ENCODE measurements around the gene APOBEC3A.

The APOBEC3A gene

DNA sequence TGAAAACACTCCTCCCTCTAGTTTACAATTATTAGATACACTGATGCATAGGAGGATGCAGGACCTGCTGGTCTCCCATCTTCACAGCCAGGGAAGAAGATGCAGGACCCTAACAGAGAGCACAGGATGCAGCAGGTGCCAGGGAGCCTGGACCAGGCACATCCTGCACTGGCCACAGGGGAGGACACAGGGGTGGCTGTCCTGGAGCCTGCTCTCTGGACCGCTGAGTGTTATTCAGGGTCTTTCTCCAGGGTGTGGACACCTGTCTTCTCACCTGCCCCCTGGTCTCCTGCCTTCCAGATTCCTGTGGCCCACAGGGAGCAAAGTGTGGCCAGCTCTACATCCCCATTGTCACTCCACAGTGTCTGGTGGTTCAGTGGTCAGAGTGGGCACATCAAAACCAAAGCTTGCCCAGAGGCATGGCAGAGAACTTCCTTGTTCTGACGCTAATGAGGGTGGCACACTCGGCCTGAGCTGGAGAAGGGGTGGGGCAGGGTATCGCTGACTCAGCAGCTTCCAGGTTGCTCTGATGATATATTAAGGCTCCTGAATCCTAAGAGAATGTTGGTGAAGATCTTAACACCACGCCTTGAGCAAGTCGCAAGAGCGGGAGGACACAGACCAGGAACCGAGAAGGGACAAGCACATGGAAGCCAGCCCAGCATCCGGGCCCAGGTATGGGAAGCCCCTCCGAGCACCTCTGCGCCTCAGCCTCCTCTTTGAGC lies at the start of gene APOBEC3A:
Gene APOBEC3A, plus strand, starts transcription at position 564 of the 725 bp plus-strand sequence. Its CDS starts 83 bp downstream, at position 647.
- no peak; the same call in 2 of the 3 replicates for ATAC-seq (ENCODE audit: low read depth)

DNA sequence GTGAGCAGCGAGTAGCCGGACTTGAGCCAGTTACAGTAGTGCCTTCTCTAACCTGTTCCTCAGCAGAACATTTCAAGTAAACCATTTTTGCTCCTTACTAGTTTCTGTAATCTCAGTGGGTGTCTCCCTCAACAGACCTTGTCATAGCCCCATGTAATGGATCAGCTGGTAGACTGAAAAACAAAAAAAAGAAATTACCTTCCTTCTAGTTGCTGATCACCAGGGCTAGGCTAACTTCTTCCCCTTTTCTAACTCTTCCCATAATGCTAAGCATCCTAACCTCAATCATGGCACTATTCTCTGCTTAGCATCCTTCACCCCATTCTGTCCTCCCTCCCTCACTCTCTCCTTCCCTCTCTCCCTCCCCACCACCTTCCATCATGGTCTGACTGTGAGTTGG lies 49.6 kb upstream of the APOBEC3A start:
- Histone ChIP-seq H3K4me1 (ENCODE audit: insufficient read depth, poor library complexity, severe bottlenecking) (no peaks in the 10 kb centered on the region), H3K9me3 (ENCODE audit: severe bottlenecking) (peaks cover 3% of the 10 kb centered on the region), H3K27ac (ENCODE audit: poor library complexity, severe bottlenecking) (no peak overlapping the region), H3K4me3 (ENCODE audit: severe bottlenecking) (no peak overlapping the region), H3K27me3 (ENCODE audit: insufficient read depth, poor library complexity, severe bottlenecking) (peaks cover 6% of the 10 kb centered on the region), H3K36me3 (ENCODE audit: low read depth) (peaks cover 5% of the 10 kb centered on the region; the same call in 1 of the 2 replicates)
- TF ChIP-seq, protein P1, sequence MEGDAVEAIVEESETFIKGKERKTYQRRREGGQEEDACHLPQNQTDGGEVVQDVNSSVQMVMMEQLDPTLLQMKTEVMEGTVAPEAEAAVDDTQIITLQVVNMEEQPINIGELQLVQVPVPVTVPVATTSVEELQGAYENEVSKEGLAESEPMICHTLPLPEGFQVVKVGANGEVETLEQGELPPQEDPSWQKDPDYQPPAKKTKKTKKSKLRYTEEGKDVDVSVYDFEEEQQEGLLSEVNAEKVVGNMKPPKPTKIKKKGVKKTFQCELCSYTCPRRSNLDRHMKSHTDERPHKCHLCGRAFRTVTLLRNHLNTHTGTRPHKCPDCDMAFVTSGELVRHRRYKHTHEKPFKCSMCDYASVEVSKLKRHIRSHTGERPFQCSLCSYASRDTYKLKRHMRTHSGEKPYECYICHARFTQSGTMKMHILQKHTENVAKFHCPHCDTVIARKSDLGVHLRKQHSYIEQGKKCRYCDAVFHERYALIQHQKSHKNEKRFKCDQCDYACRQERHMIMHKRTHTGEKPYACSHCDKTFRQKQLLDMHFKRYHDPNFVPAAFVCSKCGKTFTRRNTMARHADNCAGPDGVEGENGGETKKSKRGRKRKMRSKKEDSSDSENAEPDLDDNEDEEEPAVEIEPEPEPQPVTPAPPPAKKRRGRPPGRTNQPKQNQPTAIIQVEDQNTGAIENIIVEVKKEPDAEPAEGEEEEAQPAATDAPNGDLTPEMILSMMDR (IDR thresholded peaks at IDR 0.05; ENCODE audit: poor library complexity, severe bottlenecking), result no peak
- DNase-seq (ENCODE audit: low spot score) (no peak), ATAC-seq (ENCODE audit: low read depth) (no peak)

More for the DNA sequence above, at the start of gene APOBEC3A:
- H3K27ac ChIP-seq (ENCODE audit: poor library complexity, severe bottlenecking), result no peak within 1 kb of the TSS
- TF ChIP-seq, protein P1 (IDR thresholded peaks at IDR 0.05; ENCODE audit: poor library complexity, severe bottlenecking), result no peak
- H3K4me1 ChIP-seq (ENCODE audit: insufficient read depth, poor library complexity, severe bottlenecking), result no peaks in the 10 kb centered on the region
- DNase-seq (ENCODE audit: low spot score), result no peak
- no peaks in the 10 kb centered on the region for H3K27me3 ChIP-seq (ENCODE audit: insufficient read depth, poor library complexity, severe bottlenecking)
- H3K36me3 ChIP-seq (ENCODE audit: low read depth), result no peaks in the 10 kb centered on the region
- H3K4me3 ChIP-seq (ENCODE audit: severe bottlenecking), result no peak within 1 kb of the TSS
- H3K9me3 ChIP-seq (ENCODE audit: severe bottlenecking), result no peaks in the 10 kb centered on the region

DNA sequence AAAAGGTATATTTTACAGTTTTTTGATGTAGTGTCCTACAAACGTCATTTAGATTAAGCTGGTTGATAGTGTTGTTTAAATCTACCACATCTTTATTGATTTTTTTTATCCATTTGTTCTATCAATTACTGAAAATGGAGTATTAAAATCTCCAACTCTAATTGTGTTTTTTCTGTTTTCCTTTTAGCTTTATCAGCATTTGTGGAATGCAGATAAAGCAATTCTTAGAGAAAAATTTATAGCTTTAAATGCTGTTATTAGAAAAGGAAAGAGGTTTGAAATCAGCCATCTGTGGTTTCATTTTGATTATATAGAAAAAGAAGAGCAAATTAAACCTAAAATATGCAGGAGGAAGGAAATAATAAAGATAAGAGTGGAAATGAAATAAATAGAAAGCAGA lies 46.0 kb upstream of the APOBEC3A start:
- Histone ChIP-seq H3K4me3 (ENCODE audit: severe bottlenecking) (no peak overlapping the region), H3K27me3 (ENCODE audit: insufficient read depth, poor library complexity, severe bottlenecking) (peaks cover 10% of the 10 kb centered on the region), H3K4me1 (ENCODE audit: insufficient read depth, poor library complexity, severe bottlenecking) (no peaks in the 10 kb centered on the region), H3K27ac (ENCODE audit: poor library complexity, severe bottlenecking) (no peak overlapping the region), H3K36me3 (ENCODE audit: low read depth) (no peaks in the 10 kb centered on the region), H3K9me3 (ENCODE audit: severe bottlenecking) (no peaks in the 10 kb centered on the region)
- ATAC-seq (ENCODE audit: low read depth), result no peak
- TF ChIP-seq, protein P1 (IDR thresholded peaks at IDR 0.05; ENCODE audit: poor library complexity, severe bottlenecking), result no peak
- DNase-seq (ENCODE audit: low spot score), result no peak

DNA sequence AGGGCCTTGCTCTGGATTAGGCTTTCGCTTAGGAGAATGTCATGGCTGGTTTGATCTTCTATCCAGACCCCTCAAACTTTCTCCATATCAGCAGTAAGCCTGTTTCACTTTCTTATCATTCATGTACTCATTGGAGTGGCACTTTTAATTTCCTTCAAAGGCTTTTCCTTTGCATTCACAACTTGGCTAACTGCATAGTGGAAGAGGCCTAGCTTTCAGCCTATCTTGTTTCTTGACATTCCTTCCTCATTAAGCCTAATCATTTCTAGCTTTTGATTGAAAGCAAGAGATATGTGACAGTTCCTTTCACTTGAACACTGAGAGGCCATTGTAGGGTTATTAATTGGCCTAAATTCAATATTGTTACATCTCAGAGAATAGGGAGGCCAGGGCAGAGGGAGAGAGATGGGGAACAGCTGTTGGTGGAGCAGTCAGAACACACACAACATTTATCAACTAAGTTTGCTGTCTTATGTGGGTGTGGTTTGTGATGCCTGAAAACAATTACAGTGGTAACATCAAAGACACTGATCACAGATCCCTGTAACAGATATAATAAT lies 37.7 kb upstream of the APOBEC3A start:
- Histone ChIP-seq H3K36me3 (ENCODE audit: low read depth) (no peaks in the 10 kb centered on the region), H3K4me1 (ENCODE audit: insufficient read depth, poor library complexity, severe bottlenecking) (peaks cover 17% of the 10 kb centered on the region), H3K9me3 (ENCODE audit: severe bottlenecking) (no peaks in the 10 kb centered on the region), H3K27ac (ENCODE audit: poor library complexity, severe bottlenecking) (no peak overlapping the region), H3K4me3 (ENCODE audit: severe bottlenecking) (no peak overlapping the region), H3K27me3 (ENCODE audit: insufficient read depth, poor library complexity, severe bottlenecking) (peaks cover 14% of the 10 kb centered on the region)
- ATAC-seq (ENCODE audit: low read depth) (no peak), DNase-seq (ENCODE audit: low spot score) (no peak)
- TF ChIP-seq, protein P1 (IDR thresholded peaks at IDR 0.05; ENCODE audit: poor library complexity, severe bottlenecking), result no peak

DNA sequence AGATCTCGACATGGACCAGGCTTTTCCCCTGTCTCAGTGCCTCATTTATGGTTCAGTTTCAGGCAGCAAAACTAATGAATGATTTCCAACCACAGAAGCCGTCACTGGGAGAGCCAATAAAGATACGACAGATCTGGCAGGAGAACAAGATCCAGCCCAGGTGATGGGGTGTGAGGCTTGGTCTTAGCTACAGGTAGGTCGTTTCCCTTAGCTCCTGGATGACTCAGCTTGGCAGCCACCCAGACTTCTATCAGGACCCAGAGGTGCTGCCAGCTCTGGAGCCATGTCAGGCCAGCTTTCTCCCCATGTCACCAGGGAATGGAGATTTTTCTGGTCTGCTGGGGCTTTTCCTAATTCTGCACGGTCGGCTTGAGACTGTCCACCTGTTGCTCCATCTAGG lies 36.3 kb upstream of the APOBEC3A start:
- Histone ChIP-seq H3K9me3 (ENCODE audit: severe bottlenecking) (no peaks in the 10 kb centered on the region), H3K4me1 (ENCODE audit: insufficient read depth, poor library complexity, severe bottlenecking) (peaks cover 25% of the 10 kb centered on the region), H3K27ac (ENCODE audit: poor library complexity, severe bottlenecking) (no peak overlapping the region), H3K4me3 (ENCODE audit: severe bottlenecking) (no peak overlapping the region), H3K27me3 (ENCODE audit: insufficient read depth, poor library complexity, severe bottlenecking) (peaks cover 14% of the 10 kb centered on the region), H3K36me3 (ENCODE audit: low read depth) (no peaks in the 10 kb centered on the region)
- ATAC-seq (ENCODE audit: low read depth) (peak; percentile 67), DNase-seq (ENCODE audit: low spot score) (peak; percentile 86)
- TF ChIP-seq, protein P1 (IDR thresholded peaks at IDR 0.05; ENCODE audit: poor library complexity, severe bottlenecking), result no peak

Measured in RWPE2 (cell line).